ENCODE data around the gene TMEM184A. TPM values are rescaled to one million over a fixed set of nuclear protein-coding genes. Genes with fewer than 3 reads are reported as not detected.
A peak's percentile ranks its signal among the peaks of the same experiment; 100 is the strongest.
"Not testable (repeated sequence)": the region's sequence is repeated elsewhere in the genome, so short reads cannot be mapped to it uniquely, and the experiment has no call there.

The TMEM184A gene
- total and polyA plus RNA-seq, 2 of the 13 experiments (the other 11 are each of a cell fraction or from before 2014, with no cell fraction given): 9.5 to 20.4 TPM

DNA sequence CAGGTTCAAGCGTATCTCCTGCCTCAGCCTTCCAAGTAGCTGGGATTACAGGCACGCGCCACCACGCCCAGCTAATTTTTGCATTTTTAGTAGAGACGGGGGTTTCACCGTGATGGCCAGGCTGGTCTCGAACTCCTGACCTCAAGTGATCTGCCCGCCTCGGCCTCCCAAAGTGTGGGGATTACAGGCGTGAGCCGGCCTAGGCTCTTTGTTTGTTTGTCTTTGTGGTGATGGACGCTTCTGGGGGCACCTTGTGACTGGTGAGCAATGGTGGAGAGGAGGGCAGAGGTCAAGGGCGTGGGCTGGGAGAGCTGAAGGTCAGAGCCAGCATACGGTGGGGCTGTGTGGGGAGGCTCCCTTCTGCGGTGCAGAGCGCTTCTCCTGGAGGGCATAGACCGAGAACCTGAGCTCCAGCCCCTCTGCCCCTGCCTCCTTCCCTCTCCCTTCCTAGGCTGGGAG, 40.5 kb downstream of the TMEM184A start (continued):
- TF ChIP-seq TARDBP (CRISPR knock-in tag; IDR thresholded peaks at IDR 0.05): peak; percentile 80; the same call in 1 of the 2 replicates
- TF ChIP-seq ZBTB7B (CRISPR knock-in tag; IDR thresholded peaks at IDR 0.05): peak; percentile 84
- peak; percentile 79 for TF ChIP-seq FOXO1 (CRISPR knock-in tag; IDR thresholded peaks at IDR 0.05)
- peak; percentile 37; the same call in 1 of the 2 replicates for TF ChIP-seq ZNF263 (CRISPR knock-in tag; IDR thresholded peaks at IDR 0.05)
- TF ChIP-seq ZFP37 (CRISPR knock-in tag; IDR thresholded peaks at IDR 0.05; ENCODE audit: borderline replicate concordance): 0 out of 2 replicates have a peak, but pooled peaks have one; percentile 61
- TF ChIP-seq ZNF670 (CRISPR knock-in tag; IDR thresholded peaks at IDR 0.05; ENCODE audit: borderline replicate concordance): peak; percentile 84; the same call in 1 of the 2 replicates
- peak; percentile 65; the same call in 1 of the 2 replicates for TF ChIP-seq SALL2 (CRISPR knock-in tag; IDR thresholded peaks at IDR 0.05)
- 0 out of 2 replicates have a peak, but pooled peaks have one; percentile 32 for TF ChIP-seq KLF11 (CRISPR knock-in tag; IDR thresholded peaks at IDR 0.05)
- TF ChIP-seq CREM (IDR thresholded peaks at IDR 0.05): peak; percentile 25; the same call in 1 of the 2 replicates
- TF ChIP-seq CREM (CRISPR knock-in tag; IDR thresholded peaks at IDR 0.05); SOX6 (IDR thresholded peaks at IDR 0.05); GABPA (IDR thresholded peaks at IDR 0.05; ENCODE audit: low read depth, low read length): not testable (repeated sequence)
- TF ChIP-seq ATF3 (CRISPR knock-in tag; IDR thresholded peaks at IDR 0.05): peak; percentile 50; the same call in 1 of the 2 replicates
- peak; percentile 94 to 97 for TF ChIP-seq NR2F1 (CRISPR knock-in tag; IDR thresholded peaks at IDR 0.05)
- TF ChIP-seq MEF2D (CRISPR knock-in tag; IDR thresholded peaks at IDR 0.05): peak; percentile 39; the same call in 1 of the 2 replicates
- TF ChIP-seq SOX6 (CRISPR knock-in tag; IDR thresholded peaks at IDR 0.05): peak; percentile 86
- TF ChIP-seq SALL1 (CRISPR knock-in tag; IDR thresholded peaks at IDR 0.05): peak; percentile 86
- TF ChIP-seq PPARG (CRISPR knock-in tag; conservative IDR thresholded peaks at IDR 0.05): peak; percentile 72
- TF ChIP-seq CCDC6 (CRISPR knock-in tag; IDR thresholded peaks at IDR 0.05): 0 out of 2 replicates have a peak, but pooled peaks have one; percentile 19
- 0 out of 2 replicates have a peak, but pooled peaks have one; percentile 17 for TF ChIP-seq KMT2B (CRISPR knock-in tag; IDR thresholded peaks at IDR 0.05)
- TF ChIP-seq ZMYM4 (CRISPR knock-in tag; IDR thresholded peaks at IDR 0.05): peak; percentile 59; the same call in 1 of the 2 replicates
- peak; percentile 39 for TF ChIP-seq YY1 (IDR thresholded peaks at IDR 0.05; ENCODE audit: insufficient read depth, insufficient replicate concordance, low read depth, low read length)
- TF ChIP-seq ZNF687 (CRISPR knock-in tag; IDR thresholded peaks at IDR 0.05): peak; percentile 75
- TF ChIP-seq YEATS4 (CRISPR knock-in tag; IDR thresholded peaks at IDR 0.05; ENCODE audit: borderline replicate concordance): peak; percentile 45; the same call in 1 of the 2 replicates
- TF ChIP-seq, protein P1, sequence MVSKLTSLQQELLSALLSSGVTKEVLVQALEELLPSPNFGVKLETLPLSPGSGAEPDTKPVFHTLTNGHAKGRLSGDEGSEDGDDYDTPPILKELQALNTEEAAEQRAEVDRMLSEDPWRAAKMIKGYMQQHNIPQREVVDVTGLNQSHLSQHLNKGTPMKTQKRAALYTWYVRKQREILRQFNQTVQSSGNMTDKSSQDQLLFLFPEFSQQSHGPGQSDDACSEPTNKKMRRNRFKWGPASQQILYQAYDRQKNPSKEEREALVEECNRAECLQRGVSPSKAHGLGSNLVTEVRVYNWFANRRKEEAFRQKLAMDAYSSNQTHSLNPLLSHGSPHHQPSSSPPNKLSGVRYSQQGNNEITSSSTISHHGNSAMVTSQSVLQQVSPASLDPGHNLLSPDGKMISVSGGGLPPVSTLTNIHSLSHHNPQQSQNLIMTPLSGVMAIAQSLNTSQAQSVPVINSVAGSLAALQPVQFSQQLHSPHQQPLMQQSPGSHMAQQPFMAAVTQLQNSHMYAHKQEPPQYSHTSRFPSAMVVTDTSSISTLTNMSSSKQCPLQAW (CRISPR knock-in tag; IDR thresholded peaks at IDR 0.05): peak; percentile 77; the same call in 1 of the 2 replicates
- peak; percentile 50; the same call in 1 of the 2 replicates for TF ChIP-seq SRY (CRISPR knock-in tag; IDR thresholded peaks at IDR 0.05)
- TF ChIP-seq GABPA (CRISPR knock-in tag; IDR thresholded peaks at IDR 0.05; ENCODE audit: low read depth): peak; percentile 27; the same call in 1 of the 2 replicates

Data from HepG2 (cell line).